Activated CD4-positive, alpha-beta T cell treated with anti-CD3 and anti-CD28 coated beads for 48 hours (primary cell): Measurements from ENCODE around the gene EGLN1.
A peak's percentile ranks its signal among the peaks of the same experiment; 100 is the strongest.
"Not testable (repeated sequence)": the region's sequence is repeated elsewhere in the genome, so short reads cannot be mapped to it uniquely, and the experiment has no call there.

Source experiments
- DNase-seq: peaks from one replicate; pipeline ENCODE4 v3.0.0-alpha.2; 2020

EGLN1 gene

GRCh38 chr1:231421971-231422797 lies at the start of gene EGLN1:
TSS of gene EGLN1 (minus strand) at chr1:231422287. CDS start at chr1:231421888, 399 bp downstream.
- peak; percentile 83 for DNase-seq

- DNase-seq: not testable (repeated sequence)
Observed at GRCh38 chr1:231471500-231471899, 49.4 kb upstream of the EGLN1 start.

- not testable (repeated sequence) for DNase-seq
Observed at GRCh38 chr1:231471027-231471426, 48.9 kb upstream of the EGLN1 start.

- no peak for DNase-seq
Observed at GRCh38 chr1:231467986-231468385, 45.9 kb upstream of the EGLN1 start.

GRCh38 chr1:231465051-231465450 lies 43.0 kb upstream of the EGLN1 start:
- DNase-seq: no peak

GRCh38 chr1:231463541-231463940 lies 41.5 kb upstream of the EGLN1 start:
- DNase-seq: no peak

GRCh38 chr1:231460614-231461013 lies 38.5 kb upstream of the EGLN1 start:
- peak; percentile 61 for DNase-seq

GRCh38 chr1:231459438-231459837 lies 37.4 kb upstream of the EGLN1 start:
- DNase-seq: not testable (repeated sequence)

- not testable (repeated sequence) for DNase-seq
Observed at GRCh38 chr1:231457956-231458355, 35.9 kb upstream of the EGLN1 start.

GRCh38 chr1:231454133-231454532 lies 32.0 kb upstream of the EGLN1 start:
- DNase-seq: not testable (repeated sequence)

- DNase-seq: no peak
Observed at GRCh38 chr1:231446138-231446537, 24.1 kb upstream of the EGLN1 start.

- no peak for DNase-seq
Observed at GRCh38 chr1:231444059-231444458, 22.0 kb upstream of the EGLN1 start.

- DNase-seq: no peak
Observed at GRCh38 chr1:231443363-231443762, 21.3 kb upstream of the EGLN1 start.

GRCh38 chr1:231442735-231443134 lies 20.6 kb upstream of the EGLN1 start:
- no peak for DNase-seq

- no peak for DNase-seq
Observed at GRCh38 chr1:231432996-231433395, 10.9 kb upstream of the EGLN1 start.

GRCh38 chr1:231431665-231432415 lies 9.8 kb upstream of the EGLN1 start:
- no peak for DNase-seq

GRCh38 chr1:231430678-231431352 lies 8.7 kb upstream of the EGLN1 start:
- not testable (repeated sequence) for DNase-seq

GRCh38 chr1:231428377-231428776 lies 6.3 kb upstream of the EGLN1 start:
- DNase-seq: no peak

- DNase-seq: no peak
Observed at GRCh38 chr1:231424950-231425805, 3.1 kb upstream of the EGLN1 start.

GRCh38 chr1:231423648-231424047 lies 1.6 kb upstream of the EGLN1 start:
- no peak for DNase-seq

GRCh38 chr1:231422798-231423309 lies 767 bp upstream of the EGLN1 start:
- DNase-seq: no peak

GRCh38 chr1:231421546-231421970 lies 529 bp downstream of the EGLN1 start:
- no peak for DNase-seq
